Bone marrow (tissue), 2 donors: ENCODE data around the gene CC2D1A.

Experiments
- DNase-seq, 2 donors: peaks; one replicate each; lab custom pipeline; 2025; lab: John Stamatoyannopoulos, UW

CC2D1A gene

GRCh38 chr19:13877303-13877702 is 28.7 kb upstream of the CC2D1A start:
- DNase-seq, result no peak

GRCh38 chr19:13880059-13881043 is 25.6 kb upstream of the CC2D1A start:
- peak; percentile 89 to 97 for DNase-seq

DNA sequence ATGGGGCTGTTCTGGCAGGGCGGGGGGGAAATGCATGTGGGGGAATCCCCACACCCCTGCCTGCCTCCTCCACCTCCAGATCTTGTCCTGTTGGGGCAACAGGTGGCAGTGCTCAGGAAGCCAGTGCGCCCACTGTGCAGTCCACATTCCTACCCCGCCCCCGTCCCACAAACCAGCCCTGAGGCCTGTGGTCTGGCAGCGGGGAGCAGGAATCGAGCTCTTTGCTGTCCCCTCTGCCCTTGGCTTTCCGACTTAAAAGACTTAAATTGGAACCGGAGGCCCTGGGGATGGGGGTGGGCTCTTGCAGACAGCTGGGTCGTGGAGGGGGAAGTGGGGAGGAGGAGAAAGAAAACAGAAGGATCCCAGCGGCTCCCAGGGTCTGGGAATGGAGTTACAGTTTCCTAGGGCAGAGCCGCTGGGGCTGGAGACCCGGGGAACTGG is 24.7 kb upstream of the CC2D1A start:
- no peak for DNase-seq

DNA sequence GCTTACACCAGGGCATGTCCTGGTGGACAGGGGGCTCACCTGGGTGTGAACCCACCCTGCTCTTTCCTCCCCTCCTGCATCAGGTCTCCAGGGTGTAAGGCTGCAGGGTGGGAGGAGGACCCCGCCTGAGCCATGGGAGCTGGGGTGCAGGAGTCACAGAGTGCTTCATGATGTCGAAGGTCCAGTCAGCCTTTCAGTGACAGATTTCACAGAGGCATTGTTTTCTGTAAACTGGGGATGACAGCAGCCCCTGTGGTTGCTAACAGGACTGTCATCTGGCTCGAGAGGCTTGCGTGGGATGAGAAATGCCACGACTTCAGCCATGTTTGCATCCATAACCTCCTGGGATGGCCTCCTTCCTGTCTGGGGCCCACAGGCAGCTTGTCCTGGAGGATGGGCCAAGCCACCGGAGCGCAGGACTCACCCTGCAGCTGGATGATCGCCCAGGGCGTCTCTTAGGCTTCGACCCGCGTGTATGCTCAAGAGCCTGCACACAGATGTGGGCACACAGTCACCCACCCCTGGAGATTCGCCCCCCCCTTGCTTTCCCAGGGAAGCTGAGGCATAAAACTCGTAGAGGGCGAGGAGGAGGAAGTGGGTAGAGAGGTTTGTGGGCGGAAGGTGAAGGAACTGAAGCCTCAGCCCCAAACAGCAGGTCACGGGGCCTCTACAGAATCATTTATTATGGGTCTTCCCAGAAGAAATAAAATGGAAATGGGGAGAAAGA is 24.1 kb upstream of the CC2D1A start:
- peak; percentile 9 to 30 for DNase-seq

GRCh38 chr19:13882419-13882795 is 23.6 kb upstream of the CC2D1A start:
- no peak for DNase-seq

GRCh38 chr19:13882836-13883235 is 23.2 kb upstream of the CC2D1A start:
- DNase-seq, result no peak

GRCh38 chr19:13883516-13884064 is 22.4 kb upstream of the CC2D1A start:
- no peak for DNase-seq

GRCh38 chr19:13884726-13885591 is 21.0 kb upstream of the CC2D1A start:
- DNase-seq, result no peak

DNA sequence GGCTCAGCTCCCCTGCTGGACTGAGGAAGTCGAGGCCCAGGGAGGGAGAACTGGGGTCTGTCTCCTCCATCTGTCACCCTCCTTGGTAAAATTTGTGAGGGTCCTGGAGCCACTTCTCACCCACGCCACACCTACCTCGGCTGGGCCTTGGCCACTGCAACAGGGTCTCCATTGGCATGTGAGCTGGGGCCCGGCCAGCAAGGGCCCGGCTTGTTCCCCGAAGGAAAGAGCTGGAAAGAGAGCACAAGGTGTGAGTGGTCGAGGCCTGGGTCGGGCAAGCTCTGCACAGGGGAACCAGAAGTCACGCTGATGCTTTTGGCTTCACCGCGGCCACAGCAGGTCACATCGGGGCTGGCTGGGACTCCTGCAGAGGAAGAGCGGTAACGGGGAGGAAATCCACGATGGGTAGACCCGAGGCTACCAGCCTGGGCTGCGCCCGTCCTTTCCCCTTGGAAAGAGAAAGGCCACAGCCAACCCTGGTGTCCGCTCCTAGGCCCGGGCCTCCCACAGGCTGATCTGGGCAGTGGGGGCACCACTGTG is 20.1 kb upstream of the CC2D1A start:
- DNase-seq, result no peak

GRCh38 chr19:13887018-13887436 is 19.0 kb upstream of the CC2D1A start:
- no peak for DNase-seq

DNA sequence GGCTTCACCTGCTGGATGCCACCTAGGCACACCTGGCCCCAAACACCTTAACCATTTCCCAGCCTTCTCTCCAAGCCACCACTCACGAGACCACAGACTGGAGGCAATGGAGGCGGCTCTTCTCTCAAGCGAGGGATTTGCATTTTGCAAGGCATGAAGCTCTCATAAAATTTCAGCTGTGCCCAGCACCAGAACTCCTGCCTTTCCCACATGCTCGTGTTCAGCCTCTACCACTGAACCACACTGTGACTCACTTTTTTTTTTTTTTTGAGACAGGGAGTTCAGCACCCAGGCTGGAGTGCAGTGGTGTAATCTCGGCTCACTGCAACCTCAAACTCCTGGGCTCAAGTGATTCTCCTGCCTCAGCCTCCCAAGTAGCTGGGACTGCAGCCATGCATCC is 18.5 kb upstream of the CC2D1A start:
- no peak for DNase-seq

- no peak for DNase-seq
Measured at GRCh38 chr19:13888281-13888680, 17.7 kb upstream of the CC2D1A start.

DNA sequence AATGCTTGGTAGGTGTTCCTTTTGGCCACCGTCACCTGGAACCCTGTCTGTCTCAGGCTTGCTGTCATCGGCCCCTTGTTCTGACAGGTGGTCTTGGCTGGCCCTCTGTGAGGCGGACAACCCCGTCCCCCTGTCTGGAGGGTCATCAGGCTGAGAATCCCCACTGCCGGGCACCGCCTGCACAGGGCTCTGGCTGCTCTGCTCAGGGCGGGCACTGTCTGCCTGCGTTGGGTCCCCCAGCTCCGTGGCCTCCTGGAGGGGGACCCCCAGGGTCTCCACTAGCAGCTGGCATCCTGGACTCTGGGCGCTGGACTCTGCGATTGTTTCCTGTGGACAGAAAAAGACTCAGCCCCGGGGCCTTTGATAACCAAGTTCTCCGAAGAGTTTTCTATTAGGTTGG is 15.9 kb upstream of the CC2D1A start:
- DNase-seq, result no peak

DNA sequence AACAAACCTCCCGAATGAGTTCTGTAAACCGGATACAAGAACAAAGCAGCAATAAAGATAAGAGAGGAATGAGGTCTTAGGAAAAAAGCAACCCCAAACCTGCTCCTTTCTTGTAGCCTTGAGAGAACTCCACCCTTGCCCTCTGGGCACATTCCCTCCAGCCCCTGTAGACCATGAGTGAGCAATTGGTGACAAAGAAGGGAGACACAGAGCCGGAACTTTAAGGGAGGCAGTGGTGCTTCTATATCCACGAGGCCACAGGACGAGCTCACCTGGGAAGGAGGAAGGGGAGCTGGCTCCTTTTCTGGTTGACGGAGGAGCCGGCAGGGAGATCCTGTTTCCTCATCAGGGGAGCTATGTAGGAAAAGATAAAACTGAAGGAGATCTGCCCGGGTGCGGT is 13.1 kb upstream of the CC2D1A start:
- no peak for DNase-seq

DNA sequence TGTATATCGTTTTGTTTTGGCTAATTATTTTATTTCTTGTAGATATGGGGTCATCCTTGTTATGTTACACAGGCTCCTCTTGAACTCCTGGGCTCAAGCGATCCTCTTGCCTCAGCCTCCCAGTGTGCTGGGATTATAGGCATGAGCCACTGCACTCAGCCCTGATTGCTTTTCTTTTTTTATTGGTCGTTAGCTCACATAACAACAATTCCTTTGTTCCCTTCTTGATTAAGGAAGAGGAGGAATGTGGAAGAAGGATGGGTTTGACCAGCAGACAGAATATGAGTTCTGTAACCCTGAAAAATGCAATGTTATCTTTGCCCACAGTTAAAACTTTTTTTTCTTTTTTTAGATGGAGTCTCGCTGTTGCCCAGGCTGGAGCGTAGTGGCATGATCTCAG is 11.4 kb upstream of the CC2D1A start:
- no peak for DNase-seq

- no peak for DNase-seq
Measured at GRCh38 chr19:13896227-13896626, 9.8 kb upstream of the CC2D1A start.

- DNase-seq, result no peak
Measured at GRCh38 chr19:13899393-13899792, 6.6 kb upstream of the CC2D1A start.

DNA sequence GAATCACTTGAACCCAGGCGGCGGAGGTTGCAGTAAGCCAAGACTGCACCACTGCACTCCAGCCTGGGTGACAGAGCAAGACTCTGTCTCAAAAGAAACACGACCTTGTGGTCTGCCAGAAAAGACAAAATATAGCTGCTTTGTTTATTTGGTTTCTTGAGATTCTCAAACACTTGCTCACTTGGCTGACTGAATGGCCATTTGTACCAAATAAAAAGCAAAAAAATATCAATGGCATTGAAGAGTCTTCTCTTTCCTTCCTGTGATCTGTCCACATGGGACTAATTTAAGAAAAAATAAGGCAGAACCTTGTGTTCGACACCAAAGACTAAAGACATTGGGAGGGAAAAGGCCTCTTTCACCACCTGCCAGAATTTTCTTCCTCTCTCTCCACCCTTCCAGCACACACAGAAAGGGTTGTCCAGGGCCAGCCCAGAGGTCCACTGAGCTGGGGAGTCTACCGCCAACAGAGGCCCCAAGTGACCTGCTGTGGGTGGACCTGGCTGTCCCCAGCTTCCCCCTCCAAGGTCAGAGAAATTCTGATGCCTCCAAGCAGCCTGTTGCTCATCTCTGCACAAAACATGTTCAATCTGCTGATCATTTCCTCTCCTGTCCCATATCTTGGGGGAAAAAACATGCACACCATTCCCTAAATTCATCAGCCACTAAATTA is 6.0 kb upstream of the CC2D1A start:
- no peak for DNase-seq

DNA sequence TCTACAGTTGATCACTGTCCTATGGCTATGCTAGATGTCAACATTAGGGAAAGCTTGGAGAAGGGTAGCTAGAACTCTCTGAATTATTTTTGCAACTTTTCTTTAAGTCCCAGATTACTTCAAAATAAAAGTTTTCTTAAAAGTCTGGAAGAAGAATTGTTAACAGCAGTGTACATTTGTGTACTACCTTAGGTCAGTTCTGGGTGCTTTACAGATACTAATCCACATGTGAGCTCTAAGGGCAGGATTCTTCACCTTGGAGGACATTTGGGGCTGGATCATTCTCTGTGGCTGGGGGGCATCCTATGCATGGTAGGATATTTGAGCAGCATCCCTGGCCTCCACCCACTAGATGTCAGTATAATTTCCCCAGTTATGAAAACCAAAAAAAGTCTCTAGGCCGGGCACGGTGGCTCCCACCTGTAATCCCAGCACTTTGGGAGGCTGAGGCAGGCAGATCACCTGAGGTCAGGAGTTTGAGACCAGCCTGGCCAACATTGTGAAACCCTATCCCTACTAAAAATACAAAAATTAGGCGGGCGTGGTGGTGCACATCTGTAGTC is 2.9 kb upstream of the CC2D1A start:
- DNase-seq, result peak in 1 of 2 donors; percentile 41

DNA sequence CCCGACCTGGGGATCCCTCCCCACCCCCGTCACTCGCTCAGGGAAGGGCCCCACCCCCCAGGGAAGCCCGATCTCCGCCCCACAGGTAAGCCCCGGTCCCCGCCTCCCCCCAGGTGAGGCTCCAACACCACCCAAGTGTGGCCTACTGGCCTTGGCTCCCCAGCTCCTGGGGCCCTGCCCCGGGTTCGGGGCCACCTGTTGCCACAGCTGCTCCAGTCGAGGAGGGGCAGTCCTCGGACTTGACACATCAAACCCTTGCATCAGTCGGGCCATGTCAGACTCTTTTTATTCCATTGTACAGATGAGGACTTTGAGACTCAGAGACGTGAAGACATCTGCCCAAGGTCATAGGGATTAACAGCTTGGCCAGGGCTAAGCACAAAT is 512 bp downstream of the CC2D1A start:
- DNase-seq, result no peak

GRCh38 chr19:13906910-13907309 is 909 bp downstream of the CC2D1A start:
- DNase-seq, result no peak
